ENCODE measurements around the gene HSD17B7. TPM values are rescaled to one million over a fixed set of nuclear protein-coding genes. Genes with fewer than 3 reads are reported as not detected.

HSD17B7 gene
- total and polyA plus RNA-seq, 9 of the 15 experiments (the other 6 are each of a cell fraction or from before 2014, with no cell fraction given) = 12.7 to 48.7 (median 21.3) TPM

GRCh38 chr1:162854245-162854882 lies 63.9 kb downstream of the HSD17B7 start (continued):
- TF ChIP-seq MYC (IDR thresholded peaks at IDR 0.05; ENCODE audit: low read depth, low read length) (no peak), MYC (CRISPR knock-in tag; IDR thresholded peaks at IDR 0.05; ENCODE audit: borderline replicate concordance, low read depth) (no peak), E2F8 (IDR thresholded peaks at IDR 0.05; ENCODE audit: low read depth, partially characterized antibody) (no peak), CREB1 (IDR thresholded peaks at IDR 0.05) (no peak), CREB1 (CRISPR knock-in tag; IDR thresholded peaks at IDR 0.05) (no peak), NFE2 (IDR thresholded peaks at IDR 0.05; ENCODE audit: low read depth) (no peak), E2F3 (CRISPR knock-in tag; IDR thresholded peaks at IDR 0.05) (no peak), ZKSCAN1 (IDR thresholded peaks at IDR 0.05; ENCODE audit: low read depth, low read length) (no peak), AFF1 (IDR thresholded peaks at IDR 0.05; ENCODE audit: low read depth in 1 of 2, partially characterized antibody in 2 of 2) (no peak), ZNF830 (CRISPR knock-in tag; IDR thresholded peaks at IDR 0.05) (no peak), NR2C1 (IDR thresholded peaks at IDR 0.05) (no peak), NR2C1 (tag; IDR thresholded peaks at IDR 0.05) (no peak), ARID3A (IDR thresholded peaks at IDR 0.05; ENCODE audit: borderline replicate concordance, low read depth, low read length) (no peak), TAF9B (IDR thresholded peaks at IDR 0.05; ENCODE audit: partially characterized antibody) (no peak), PKNOX1 (IDR thresholded peaks at IDR 0.05) (no peak), SPI1 (IDR thresholded peaks at IDR 0.05; ENCODE audit: borderline replicate concordance, low read depth, low read length) (peak; percentile 96), ZNF134 (CRISPR knock-in tag; conservative IDR thresholded peaks at IDR 0.05) (no peak), IRF1 (CRISPR knock-in tag; IDR thresholded peaks at IDR 0.05; ENCODE audit: borderline replicate concordance) (no peak), HNRNPL (IDR thresholded peaks at IDR 0.05; ENCODE audit: low read depth, low read length) (no peak)

Measured in K562 (cell line).